Measurements from ENCODE around the gene DDX42. TPM values are rescaled to one million over a fixed set of nuclear protein-coding genes. Genes with fewer than 3 reads are reported as not detected.
"Not testable (repeated sequence)": the region's sequence is repeated elsewhere in the genome, so short reads cannot be mapped to it uniquely, and the experiment has no call there.

Gene DDX42
- total RNA-seq, 1 donor from 2014 or later = 51.7 TPM

- intact Hi-C loops (cut with micrococcal nuclease) = no loop called here
- H3K4me3 ChIP-seq = peak overlapping the region; percentile 97
Measured at GRCh38 chr17:63840591-63841349, 66.8 kb downstream of the DDX42 start.

DNA sequence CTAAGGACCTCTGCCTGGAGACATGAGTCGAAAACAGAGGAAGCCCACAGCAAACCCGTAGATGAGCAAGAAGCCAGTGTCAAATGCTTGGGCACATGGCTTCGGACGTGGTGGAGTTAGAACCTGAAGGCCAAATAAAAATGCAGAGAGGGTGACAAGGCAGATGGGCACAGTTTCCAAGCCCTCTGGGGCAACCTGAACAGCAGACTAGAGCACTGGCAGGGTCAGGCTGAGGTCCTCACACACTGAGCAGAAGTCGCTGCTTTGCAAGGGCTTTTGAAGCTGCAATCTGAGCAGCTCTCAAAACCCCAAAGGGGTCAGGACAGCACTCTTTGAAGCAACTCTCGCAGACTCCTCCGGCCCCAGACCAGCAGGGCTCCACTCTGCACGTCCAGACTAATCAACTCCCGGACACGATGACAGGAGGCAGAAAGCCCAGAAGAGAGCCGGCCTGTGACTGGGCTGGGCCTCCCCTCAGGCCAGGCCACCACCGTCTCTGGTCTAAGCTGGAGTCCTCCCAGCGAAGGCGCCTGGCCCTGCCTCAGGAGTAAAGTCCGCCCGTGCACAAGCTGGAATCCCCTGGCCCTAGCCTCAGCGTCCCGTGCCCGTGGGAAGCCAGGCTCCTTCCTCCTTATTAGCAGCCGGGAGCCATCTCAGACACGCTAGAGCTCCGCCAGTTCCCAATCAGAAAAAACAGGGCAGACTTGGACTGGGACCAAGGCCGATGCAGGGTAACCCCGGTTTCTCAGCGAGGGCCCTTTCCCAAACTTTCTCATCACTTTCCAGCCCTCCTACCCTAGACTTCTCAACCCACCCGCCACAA lies 67.6 kb downstream of the DDX42 start:
- no peak for TF ChIP-seq CTCF (IDR thresholded peaks at IDR 0.05; ENCODE audit: borderline replicate concordance)
- Histone ChIP-seq H3K9me3 (replicated peaks) (no peaks in the 10 kb centered on the region), H3K4me1 (peaks cover 70% of the 10 kb centered on the region), H3K4me3 (peak overlapping the region; percentile 97), H3K36me3 (peaks cover 8% of the 10 kb centered on the region), H3K27me3 (ENCODE audit: low read depth) (no peaks in the 10 kb centered on the region), H3K27ac (replicated peaks) (peak overlapping the region; percentile 98)
- DNase-seq = peak; percentile 79
- intact Hi-C loops (cut with micrococcal nuclease) = no loop called here

More at GRCh38 chr17:63840591-63841349, 66.8 kb downstream of the DDX42 start:
- peaks cover 16% of the 10 kb centered on the region for H3K36me3 ChIP-seq
- TF ChIP-seq CTCF (IDR thresholded peaks at IDR 0.05; ENCODE audit: borderline replicate concordance) = no peak
- peak; percentile 57 for DNase-seq
- H3K4me1 ChIP-seq = peaks cover 71% of the 10 kb centered on the region
- peak overlapping the region; percentile 98 for H3K27ac ChIP-seq (replicated peaks)
- no peaks in the 10 kb centered on the region for H3K9me3 ChIP-seq (replicated peaks)
- no peaks in the 10 kb centered on the region for H3K27me3 ChIP-seq (ENCODE audit: low read depth)

GRCh38 chr17:63842173-63842539 lies 68.2 kb downstream of the DDX42 start:
- Histone ChIP-seq H3K27ac (replicated peaks) (peak overlapping the region; percentile 98), H3K9me3 (replicated peaks) (no peaks in the 10 kb centered on the region), H3K27me3 (ENCODE audit: low read depth) (no peaks in the 10 kb centered on the region), H3K4me3 (peak overlapping the region; percentile 97), H3K4me1 (peaks cover 64% of the 10 kb centered on the region), H3K36me3 (peaks cover 2% of the 10 kb centered on the region)
- no peak for TF ChIP-seq CTCF (IDR thresholded peaks at IDR 0.05; ENCODE audit: borderline replicate concordance)
- intact Hi-C loops (cut with micrococcal nuclease) = no loop called here
- DNase-seq = peak; percentile 42

DNA sequence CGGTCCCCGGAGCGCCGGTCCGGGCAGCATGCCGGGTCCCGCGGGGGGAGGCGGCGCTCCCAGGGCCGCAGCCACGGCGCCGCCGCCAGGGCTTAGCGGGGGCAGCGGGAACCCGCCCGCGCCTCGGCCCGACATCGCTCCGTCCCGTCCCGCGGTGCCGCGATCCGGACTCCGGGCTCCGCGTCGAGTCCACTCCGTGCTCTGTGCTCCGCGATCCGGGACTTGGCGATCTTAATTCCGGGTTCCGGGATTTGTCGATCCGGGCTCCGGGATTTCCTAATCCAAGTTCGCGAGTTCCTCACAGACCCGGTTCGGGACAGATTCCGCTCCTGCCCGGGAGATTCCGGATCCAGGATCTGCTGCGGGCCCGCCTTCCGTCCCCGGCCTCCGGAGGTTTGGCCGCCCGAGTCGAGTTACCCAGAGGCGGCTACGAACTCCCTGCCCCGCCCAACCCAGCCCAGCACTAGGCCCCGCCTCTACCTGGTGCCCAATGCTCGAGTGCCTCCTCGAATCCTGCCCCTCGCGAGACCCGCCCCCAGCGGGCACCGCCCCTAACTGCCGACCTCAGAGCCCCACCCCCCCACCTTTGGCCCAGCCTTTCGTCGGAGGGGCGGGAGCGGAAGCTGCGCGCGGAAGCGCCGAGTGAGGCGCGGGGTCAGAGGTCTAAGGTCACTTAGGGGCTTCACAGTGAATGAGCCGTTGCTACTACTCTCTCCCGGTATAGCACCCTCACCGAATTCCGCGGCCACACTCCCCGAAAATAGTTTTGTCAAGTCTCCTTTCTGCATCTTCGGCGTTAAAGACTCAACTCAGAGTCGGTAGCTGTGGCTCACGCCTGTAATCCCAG lies 68.8 kb downstream of the DDX42 start, which contains the start of gene SMARCD2:
Gene SMARCD2, minus strand, starts transcription at position 146 of the 847 bp plus-strand sequence. Its CDS starts 11 bp downstream, at position 135.
- Histone ChIP-seq H3K36me3 (no peaks in the 10 kb centered on the region), H3K4me3 (peak within 1 kb of the TSS; percentile 97), H3K27ac (replicated peaks) (peak within 1 kb of the TSS; percentile 98), H3K9me3 (replicated peaks) (no peaks in the 10 kb centered on the region), H3K27me3 (ENCODE audit: low read depth) (no peaks in the 10 kb centered on the region), H3K4me1 (peaks cover 58% of the 10 kb centered on the region)
- peak; percentile 99 for DNase-seq
- no peak for TF ChIP-seq CTCF (IDR thresholded peaks at IDR 0.05; ENCODE audit: borderline replicate concordance)
- intact Hi-C loops (cut with micrococcal nuclease) = no loop called here

DNA sequence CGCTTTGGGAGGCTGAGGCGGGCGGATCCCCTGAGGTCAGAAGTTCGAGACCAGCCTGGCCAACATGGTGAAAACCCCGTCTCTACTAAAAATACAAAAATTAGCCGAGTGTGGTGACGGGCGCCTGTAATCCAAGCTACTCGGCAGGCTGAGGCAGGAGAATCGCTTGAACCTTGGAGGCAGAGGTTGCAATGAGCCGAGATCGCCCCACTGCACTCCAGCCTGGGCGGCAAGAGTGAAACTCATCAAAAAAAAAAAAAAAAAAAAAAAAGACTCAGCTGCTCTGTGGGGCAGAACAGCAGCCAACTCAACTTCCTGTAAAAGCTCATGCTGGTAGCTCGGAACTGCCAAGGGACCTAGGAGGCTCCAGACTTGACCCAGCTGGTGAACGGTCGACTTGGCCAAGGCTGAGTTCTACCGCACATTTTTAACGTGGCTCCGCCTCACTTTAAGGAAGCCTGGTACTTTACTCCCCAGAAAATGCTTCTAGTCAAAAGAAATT lies 69.5 kb downstream of the DDX42 start:
- peak overlapping the region; percentile 98 for H3K27ac ChIP-seq (replicated peaks)
- H3K4me1 ChIP-seq = peaks cover 53% of the 10 kb centered on the region
- H3K9me3 ChIP-seq (replicated peaks); intact Hi-C loops (cut with micrococcal nuclease); H3K36me3 ChIP-seq; H3K27me3 ChIP-seq (ENCODE audit: low read depth): not testable (repeated sequence)
- peak; percentile 53 for DNase-seq
- peak overlapping the region; percentile 97 for H3K4me3 ChIP-seq

Data from left ventricle myocardium inferior (tissue), 1 donor.